HPDE6-E6E7 (cell line): ENCODE measurements around the gene NPRL2.

ENCODE experiments used
- DNase-seq: peaks from one replicate; pipeline ENCODE4 v3.0.0; 2011; ENCODE audit warnings: missing footprints; ENCODE audit errors: extremely low spot score

The NPRL2 gene

DNA sequence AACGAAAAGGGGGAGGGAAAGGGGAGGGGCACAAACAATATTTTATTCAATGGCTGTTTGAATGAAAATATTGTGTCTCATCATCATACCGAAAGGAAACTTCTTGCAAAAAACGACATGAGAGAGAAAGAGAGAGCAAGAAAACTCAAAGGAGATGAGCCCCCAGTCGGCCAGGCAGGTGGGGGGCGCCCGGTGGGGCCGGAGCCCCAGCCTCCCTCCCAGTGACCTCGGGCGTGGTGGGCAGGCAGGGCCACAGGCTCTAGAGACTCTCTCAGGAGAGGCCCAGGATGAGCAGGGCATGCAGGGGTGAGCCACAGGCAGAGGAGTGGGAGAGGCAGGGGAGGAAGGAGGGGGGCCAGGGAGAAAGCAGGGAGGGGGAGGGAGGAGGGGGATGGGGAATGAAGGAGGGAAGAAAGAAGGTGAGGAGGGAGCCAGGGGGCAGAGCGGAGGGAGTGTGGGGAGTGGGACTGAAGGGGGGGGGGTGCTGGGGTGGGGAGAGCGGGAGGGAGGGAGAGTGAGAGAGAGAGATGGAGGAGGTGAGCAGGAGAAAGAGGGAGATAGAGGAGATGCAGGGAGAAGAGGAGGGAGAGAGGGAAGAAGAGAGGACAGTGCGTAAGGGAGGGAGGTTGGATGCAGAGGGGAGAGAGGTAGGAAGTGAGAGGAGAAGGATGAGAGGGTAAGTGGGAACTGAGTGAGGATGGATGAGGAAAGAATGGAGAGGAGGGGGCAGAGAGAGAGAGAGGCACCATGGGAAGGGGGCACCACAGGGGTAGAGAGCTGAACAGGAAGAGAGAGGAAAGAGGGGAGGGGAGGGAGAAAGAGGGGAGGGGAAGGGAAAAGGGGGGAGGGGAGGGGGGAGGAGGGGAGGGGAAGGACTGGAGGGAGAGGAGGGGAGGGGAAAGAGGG is 22.8 kb upstream of the NPRL2 start:
- DNase-seq, result no peak

DNA sequence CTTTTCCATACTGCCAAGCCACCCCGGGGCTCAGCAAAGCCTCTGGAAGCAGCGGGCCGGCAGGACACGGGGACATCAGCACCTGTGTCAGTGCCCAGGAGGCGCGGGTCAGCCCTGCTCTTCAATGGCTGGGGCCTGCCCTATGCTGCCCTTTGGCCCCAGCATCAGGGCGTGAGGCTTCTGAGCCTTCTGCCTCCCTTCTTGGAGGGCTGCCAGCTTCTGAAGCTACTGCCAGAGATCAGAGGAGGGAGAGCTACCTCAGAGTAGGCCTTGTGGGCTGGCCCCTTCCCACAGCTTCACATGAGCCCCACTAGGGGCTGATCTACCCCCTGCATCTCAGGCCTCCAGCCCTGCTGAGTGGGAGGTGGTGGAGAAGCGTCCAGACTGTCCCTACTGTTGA is 21.8 kb upstream of the NPRL2 start:
- DNase-seq, result no peak

DNA sequence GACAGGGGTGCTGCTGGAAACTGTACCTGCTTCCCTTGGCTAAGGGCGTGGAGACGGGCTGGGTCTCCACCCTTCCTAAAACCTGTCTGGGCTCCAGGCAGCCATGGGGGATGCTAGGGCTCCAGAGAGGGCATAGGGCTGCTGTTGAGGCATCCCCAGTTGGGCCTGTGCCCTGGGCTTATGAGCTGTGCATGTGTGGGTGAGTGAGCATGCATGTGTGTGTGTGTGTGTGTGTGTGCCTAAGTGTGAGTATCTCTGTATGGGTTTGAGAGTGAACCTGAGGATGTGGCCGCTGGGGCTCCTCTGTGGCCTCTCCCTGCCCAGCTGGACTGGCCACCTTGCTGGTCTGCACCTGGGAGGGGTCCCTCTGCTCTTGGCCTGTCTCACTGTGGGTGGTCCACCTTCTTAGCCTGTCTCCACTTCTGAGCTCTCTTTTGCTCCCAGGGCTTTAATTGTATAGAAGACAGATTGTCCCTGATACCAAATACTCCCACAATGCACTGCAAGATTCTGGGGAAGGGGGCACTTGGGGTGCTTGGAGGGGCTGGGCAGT is 20.6 kb upstream of the NPRL2 start:
- DNase-seq, result no peak

DNA sequence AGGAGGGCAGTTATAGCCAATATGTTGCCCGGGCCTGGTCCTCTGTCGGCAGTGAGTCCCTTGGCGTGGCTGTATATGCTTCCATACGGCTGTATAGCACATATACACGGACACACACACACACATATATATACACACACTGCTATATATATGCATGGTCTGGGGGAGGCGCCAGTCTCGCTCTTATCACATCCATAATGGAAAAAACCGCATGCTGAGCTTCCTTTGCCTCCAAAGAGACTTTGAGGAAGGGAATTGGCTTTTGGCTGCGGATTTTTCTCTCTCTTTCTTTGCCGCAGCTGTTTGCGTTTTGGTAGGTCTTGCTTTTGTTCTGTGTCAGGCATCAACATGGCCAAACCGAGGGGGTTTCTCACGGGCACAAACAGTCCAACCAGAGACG is 20.0 kb upstream of the NPRL2 start:
- DNase-seq, result no peak

DNA sequence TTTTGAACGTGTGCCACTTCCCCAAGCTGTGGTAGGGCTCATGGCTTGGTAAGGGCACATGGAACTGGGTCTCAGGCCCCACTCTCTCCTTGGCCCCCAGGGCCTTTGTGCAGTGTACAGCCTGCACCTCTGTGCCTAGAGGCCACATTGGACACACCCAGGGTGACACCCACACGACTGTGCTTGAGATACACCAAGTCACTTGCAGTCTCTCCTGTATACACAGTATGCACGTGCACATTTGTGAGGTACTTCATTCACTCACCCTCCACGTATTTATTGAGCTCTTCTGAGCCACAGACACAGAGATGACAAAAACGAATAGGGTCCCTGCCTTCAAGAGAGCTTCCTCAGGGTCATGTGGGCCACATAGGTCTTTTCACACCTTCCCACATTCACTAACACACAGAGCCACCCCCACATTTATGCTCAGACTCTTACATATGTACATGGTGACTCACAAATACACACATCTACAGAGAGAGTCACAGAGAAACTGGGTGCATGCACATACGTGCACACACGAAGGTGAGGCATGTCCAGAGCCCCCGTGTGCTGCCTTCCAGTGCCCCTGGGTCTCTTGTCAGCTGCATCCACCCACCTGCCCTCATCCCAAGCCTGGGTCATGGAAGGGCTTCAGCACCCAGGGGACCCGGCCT is 18.6 kb upstream of the NPRL2 start:
- no peak for DNase-seq

DNA sequence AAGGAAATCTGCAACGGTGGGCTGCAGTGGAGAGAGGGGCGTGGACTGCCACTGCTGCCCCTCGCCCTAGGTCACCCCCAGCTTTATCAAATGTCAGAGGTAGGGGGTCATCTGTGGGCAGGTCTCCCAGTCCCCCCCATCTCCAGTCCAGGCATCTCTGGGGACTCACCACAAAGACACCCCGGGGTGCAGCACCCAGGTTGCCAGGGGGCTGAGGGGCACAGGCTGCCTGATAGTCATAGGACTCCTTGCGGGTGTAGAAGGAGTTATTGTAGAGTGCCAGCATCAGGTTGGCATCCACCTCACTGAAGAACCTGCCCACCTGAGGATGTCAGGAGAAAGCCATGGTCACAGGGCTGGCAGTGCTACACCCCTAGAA is 15.3 kb upstream of the NPRL2 start:
- DNase-seq, result no peak

DNA sequence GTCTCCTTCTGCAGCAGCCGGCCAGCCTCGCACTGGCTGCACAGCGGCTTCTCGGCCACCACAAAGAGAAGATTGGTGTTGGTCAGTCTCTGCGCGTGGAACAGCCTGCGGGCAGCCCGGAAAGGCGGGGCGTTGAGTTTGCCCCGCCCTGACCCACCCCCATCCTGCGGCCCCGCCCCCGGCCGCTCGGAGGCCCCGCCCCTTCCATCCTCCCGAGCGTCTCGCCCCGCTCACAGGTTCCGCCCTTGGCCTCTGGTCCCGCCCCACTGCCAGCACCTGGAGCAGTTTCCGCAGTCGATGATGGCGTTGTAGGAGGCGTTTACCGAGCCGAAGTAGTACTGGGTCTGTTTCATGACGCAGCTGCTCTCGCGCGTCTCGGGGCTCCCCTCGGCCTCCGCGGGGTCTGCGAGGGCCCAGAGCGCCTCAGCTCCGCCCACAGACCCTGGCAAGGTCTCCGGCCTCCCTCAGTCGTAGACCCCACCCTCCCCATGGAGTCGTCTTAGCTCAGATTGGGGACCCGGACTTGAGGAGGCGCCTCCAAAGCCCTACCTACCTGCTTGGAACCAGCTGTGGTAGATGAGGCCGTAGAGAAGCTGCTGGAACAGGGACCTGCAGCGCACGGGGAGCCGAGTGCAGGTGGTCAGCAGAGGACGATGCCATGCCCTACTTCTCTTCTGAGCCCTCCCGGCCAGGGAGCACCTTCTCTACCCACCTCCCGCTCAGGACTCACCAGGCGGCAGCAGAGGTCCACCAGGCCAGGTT is 14.7 kb upstream of the NPRL2 start:
- DNase-seq, result peak; percentile 54

DNA sequence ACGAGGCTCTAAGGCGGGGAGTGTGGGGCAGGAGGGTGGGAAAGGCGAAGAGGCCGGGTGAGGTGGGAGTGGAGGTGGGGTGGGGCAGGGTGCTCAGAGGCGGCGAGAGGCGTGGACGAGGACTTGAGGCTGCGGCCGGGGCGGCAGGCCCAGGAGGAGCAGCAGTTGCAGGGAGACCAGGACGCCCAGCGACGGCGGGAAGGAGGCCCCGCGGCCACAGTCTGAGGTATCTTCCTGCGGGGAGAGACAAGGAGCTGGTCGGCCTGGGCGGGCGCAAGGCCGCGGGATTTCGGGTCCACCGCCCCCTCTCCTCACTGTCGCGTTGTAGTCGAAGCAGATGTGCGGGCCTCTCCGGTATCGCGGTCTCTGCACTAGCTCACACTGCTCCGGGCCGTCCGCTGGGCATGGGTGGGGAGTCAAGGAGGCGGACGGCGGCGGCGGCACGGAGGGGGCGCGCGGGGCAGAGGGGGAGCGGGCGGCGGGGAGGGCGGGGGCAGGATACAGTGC is 14.1 kb upstream of the NPRL2 start:
- DNase-seq, result no peak

DNA sequence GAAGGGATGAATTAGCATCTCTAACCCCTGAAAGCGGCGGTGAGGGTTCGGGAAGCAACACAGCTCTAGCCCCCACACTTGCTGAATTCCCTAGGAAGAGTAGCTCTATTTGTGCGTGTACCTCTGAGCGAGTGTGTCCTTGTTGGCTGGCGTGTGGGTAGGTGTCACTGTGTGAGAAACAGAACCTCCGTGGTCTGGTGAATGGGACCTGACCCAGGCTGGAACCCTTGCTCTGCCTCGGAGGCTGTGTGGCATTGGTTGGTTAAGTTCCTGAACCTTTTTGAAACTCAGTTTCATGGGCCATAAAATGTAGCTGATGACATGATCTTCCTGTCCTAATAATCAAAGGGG is 9.2 kb upstream of the NPRL2 start:
- no peak for DNase-seq

DNA sequence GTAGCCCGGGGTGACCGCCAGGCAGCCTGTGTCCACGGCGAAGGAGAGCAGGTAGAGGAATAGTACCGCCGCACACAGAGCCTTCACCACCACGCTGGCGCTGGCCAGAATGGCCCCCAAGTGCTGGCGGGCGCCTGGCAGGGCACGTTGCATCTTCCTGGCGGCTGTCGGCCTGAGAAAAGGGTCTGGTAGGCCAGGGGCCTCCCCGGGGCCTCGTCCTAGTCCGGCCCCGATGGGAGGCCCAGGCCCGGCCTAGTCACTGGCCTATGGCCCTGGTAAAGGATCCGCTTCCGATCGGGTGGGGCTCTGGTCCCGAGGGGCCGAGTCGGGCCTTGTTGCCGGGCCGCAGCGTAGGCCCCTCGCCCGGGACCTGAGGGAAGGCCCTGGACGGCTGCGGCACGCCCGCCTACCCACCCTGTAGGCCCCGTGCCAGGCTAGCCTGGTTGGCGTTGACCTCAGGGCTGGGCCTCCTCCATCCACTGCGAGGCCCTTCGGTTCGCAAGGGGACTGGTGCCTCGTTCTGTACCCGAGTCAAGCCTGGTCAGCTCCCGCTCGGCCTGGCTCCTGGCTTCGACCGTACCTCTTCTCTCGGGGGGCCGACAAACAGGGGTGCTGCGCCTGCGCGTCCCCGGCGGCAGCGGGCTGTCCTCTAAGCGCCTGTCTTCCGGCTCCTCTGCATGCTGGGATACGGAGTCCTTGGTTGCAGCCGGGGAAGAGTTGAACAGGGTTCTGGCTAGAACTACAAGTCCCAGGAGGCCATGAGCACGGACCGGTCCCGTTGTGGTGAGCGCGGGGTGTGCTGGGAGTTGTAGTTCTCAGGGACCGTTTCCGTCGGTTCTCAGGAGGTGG is 8.6 kb upstream of the NPRL2 start, which contains the start of gene TMEM115:
Gene TMEM115 (minus strand): TSS at position 611 of the 849 bp plus-strand sequence. CDS start 458 bp downstream, at position 153.
- DNase-seq, result peak; percentile 80

DNA sequence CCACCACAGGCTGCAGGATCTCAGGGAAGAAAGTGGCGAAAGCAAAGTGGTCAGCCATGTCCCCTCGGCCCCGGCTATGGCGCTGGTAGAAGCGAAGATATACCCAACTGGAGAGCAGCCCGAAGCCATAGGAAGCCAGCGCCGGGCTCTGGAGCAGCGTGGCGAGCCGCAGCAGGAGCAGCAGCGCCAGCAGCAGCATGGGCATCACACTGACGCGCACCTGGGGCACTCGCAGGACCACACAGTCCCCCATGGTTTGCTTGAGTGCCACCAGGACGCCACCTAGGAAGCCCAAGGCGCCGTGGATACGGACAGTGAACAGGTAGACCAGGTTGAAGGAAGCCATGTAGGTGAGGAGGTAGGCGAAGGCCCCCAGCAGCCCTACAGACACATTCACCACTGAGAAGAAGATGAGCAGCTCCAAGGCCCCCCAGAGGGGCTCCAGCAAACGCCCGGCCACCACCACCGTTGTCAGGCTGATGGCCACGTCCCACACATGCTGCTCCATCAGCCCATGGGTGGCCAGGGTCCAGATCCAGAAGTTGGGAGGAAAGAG is 7.9 kb upstream of the NPRL2 start:
- no peak for DNase-seq

DNA sequence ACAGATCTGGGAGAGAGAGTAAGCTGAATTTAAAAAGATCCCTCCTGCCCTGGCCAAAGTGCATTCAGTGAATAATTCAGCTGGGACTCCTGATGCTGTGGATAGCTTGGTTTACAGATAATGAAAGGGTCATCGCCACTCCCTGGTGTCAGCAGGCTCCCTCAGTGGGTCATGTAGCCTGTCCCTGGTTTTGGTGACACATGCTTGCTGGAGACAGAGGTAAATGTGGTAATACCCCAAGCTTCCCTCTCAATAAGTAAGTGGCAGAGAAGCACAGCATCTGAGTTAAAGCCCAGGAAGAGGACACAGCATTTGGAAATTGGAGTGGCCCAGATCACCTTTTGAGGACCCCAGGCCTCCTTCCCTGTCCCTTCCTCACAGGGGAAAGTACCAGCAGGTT is 6.9 kb upstream of the NPRL2 start:
- no peak for DNase-seq

DNA sequence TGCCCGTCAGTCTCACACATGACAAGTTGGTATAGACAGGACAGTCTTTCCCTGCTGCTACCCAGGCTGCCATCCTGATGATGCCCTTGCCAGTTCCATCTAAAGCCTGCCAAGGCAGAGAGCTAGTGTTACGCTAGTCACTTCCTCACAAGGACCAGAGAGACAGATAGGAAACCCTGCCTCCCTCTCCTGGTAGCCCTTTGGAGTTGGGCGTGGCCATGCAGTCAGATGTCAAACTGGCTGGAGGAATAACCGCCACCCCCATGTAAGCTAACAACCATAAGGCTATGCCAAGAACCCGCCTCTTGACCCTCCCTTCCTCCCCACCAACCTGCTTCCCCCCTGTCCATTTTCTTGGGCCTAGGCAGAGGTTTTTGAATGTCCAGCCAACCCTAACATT is 6.0 kb upstream of the NPRL2 start:
- no peak for DNase-seq

DNA sequence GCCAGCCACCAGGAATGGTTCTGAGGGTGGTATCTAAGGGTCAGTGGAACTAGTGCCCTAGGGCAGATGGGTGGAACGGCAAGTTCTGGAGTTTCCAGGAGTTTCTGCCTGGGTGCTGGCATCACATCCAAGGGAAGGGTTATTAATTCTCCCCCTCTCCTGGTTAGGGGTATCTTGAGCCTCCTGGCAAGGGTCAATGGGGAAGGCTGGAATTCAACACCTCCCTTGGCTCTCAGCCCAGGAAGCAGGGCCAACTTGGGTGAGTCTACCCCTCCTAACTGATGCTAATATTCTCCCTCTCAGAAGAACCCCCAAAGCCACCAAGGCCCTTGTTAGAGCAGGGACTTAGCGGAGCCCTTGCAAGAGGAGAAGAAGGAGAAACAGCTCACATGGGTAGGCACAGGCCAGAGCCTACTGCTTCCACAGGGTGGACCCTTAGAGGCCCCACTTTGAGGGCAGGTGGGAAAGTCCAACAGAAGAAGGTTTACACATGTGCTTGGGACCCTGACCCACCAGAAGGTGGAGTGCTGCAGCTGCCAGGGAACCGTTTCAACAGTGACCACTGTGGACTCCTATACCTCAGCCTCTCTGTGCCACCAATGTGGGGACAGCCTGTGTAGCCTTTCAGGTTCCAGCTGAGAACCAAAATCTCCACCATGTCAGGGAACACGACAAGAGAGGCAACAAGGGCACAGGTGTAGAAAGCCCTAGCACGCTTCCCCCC is 5.4 kb upstream of the NPRL2 start:
- no peak for DNase-seq

DNA sequence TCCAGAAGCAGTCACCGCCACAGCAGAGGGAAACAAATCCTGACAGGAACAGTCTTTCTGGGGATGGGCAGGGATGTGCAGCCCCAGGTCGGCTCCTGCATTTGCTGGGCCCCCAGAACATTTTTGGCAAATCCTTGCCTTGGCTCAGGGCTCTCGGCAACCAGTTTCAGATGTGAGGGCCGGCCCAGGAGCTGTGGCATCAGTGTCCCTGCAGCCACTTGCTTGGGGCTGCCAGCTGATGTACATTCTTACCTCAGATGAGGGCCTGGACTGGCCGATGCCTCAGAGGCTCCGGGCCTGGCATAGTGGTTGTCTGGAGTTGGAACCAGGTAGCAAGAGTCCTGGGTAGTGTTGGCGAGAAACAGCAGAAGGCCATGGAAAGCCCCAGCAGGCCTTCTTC is 4.3 kb upstream of the NPRL2 start:
- no peak for DNase-seq

DNA sequence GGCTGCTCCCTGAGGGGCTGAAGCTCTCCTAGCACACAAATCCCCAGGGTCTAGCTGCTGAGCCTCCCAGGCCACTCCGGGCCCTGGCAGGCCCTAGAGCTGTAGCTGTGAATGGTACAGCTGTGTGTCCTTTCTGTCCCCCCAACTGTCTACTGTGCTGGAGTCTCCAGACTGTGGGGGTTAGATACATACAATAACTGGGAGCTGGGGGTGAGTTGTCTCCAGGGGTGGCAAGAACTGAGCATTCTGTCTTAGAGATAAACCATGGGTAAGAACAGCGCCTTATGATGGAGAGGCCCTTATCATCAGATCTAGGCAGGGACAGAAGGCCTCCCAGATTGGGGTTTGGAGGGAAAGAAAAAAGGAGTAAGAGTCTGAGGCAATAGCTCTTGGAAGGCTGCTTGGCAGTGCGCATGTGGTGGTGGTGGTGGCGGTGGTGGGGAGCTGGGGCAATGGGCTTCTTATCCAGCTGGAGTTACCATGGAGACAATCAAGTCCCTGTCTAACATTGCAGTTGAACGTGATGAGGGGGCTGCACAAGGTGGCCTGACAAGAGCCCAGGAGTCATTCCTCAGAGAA is 3.7 kb upstream of the NPRL2 start:
- no peak for DNase-seq

DNA sequence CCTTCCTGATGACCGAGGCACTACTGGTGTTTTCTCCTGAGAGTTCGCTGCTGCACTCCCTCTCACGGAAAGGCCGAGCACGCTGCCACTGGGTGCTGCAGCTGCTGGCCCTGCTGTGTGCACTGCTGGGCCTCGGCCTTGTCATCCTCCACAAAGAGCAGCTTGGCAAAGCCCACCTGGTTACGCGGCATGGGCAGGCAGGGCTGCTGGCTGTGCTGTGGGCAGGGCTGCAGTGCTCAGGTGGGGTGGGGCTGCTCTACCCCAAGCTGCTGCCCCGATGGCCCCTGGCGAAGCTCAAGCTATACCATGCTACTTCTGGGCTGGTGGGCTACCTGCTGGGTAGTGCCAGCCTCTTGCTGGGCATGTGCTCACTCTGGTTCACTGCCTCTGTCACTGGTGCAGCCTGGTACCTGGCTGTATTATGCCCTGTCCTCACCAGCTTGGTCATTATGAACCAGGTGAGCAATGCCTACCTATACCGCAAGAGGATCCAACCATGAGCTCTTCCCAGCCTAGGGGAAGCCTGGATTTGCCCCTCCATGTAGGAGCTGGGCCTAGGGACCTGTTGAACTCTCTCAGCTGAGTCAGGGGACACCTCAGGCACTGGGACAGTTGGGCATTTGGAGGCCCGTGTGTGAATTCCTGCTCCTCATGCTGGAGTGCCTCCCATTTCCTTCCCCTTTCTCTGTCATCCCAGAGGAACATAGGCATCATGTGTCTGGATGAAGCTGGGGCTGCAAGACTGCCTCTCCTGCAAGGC is 2.9 kb upstream of the NPRL2 start:
- DNase-seq, result no peak

DNA sequence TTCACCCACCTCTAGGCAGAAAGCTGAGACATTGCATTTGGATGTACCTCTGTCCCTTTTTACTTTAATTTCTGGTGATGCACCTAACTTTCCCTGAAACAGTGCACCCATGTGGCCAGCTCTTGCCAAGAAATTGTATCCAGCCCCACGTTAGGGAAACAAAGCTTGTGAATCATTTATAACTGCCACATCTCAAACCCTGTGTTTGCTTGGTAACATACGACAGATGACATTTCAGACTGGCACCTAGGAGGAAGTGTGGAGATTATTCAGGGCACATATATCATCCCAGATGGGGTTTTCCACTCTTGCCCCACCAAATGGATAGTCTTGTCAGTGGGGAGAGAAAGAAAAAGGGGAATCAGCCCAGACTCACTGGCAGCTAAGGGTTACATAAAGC is 2.2 kb upstream of the NPRL2 start:
- DNase-seq, result no peak

DNA sequence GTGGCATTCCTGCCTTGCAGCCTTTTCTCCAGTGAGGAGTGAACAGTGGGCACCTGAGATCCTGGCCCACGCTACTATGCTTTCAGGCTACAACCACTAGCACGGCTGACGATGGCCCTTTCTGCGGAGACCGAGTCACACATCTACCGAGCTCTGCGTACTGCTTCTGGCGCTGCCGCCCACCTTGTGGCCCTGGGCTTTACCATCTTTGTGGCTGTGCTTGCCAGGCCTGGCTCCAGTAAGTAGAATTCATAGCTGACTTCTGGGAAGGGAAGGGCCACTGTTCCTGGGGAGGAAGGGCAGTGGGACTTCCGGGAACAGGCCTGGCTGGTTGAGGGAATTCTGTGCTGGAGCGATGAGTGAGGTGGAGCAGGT is 735 bp upstream of the NPRL2 start:
- no peak for DNase-seq
